AG08395 (cell line): ENCODE data around the gene TH.
A peak's percentile ranks its signal among the peaks of the same experiment; 100 is the strongest.

Experiments used
- DNase-seq: peaks from one replicate; pipeline ENCODE4 v3.0.0; 2012; ENCODE audit warnings: mixed read lengths, low spot score

The TH gene

GRCh38 chr11:2208691-2209369 is 37.2 kb upstream of the TH start:
- DNase-seq: no peak

- no peak for DNase-seq
Observed at GRCh38 chr11:2207773-2208621, 36.4 kb upstream of the TH start.

- no peak for DNase-seq
Observed at GRCh38 chr11:2207212-2207611, 35.6 kb upstream of the TH start.

GRCh38 chr11:2205981-2206690 is 34.5 kb upstream of the TH start:
- no peak for DNase-seq

- no peak for DNase-seq
Observed at GRCh38 chr11:2205214-2205720, 33.7 kb upstream of the TH start.

GRCh38 chr11:2204361-2205213 is 33.0 kb upstream of the TH start:
- no peak for DNase-seq

- DNase-seq: no peak
Observed at GRCh38 chr11:2203440-2204259, 32.0 kb upstream of the TH start.

GRCh38 chr11:2202900-2203439 is 31.4 kb upstream of the TH start:
- DNase-seq: no peak

GRCh38 chr11:2202071-2202899 is 30.7 kb upstream of the TH start:
- DNase-seq: no peak

GRCh38 chr11:2201542-2201941 is 29.9 kb upstream of the TH start:
- DNase-seq: no peak

- DNase-seq: no peak
Observed at GRCh38 chr11:2200957-2201519, 29.4 kb upstream of the TH start.

- no peak for DNase-seq
Observed at GRCh38 chr11:2200536-2200935, 28.9 kb upstream of the TH start.

GRCh38 chr11:2199466-2200341 is 28.1 kb upstream of the TH start:
- DNase-seq: no peak

- no peak for DNase-seq
Observed at GRCh38 chr11:2198621-2199365, 27.2 kb upstream of the TH start.

- DNase-seq: no peak
Observed at GRCh38 chr11:2197771-2198520, 26.3 kb upstream of the TH start.

GRCh38 chr11:2196970-2197770 is 25.6 kb upstream of the TH start:
- DNase-seq: peak; percentile 83
